Neural crest cell (in vitro differentiated cells): ENCODE results near the gene SLC49A3. TPM values are rescaled to one million over a fixed set of nuclear protein-coding genes. Genes with fewer than 3 reads are reported as not detected.
"Not testable (repeated sequence)": the region's sequence is repeated elsewhere in the genome, so short reads cannot be mapped to it uniquely, and the experiment has no call there.

Source experiments
- DNase-seq: peaks from one replicate; pipeline ENCODE4 v3.0.0; 2021; ENCODE audit warnings: low read depth, mixed read lengths, low spot score
- H3K27ac Mint-ChIP-seq: one replicate; pipeline ENCODE4 v1.8.0; 2021; ENCODE audit warnings: mild to moderate bottlenecking, mixed read lengths; ENCODE audit not compliant: unreplicated experiment
- H3K27me3 Mint-ChIP-seq: 2 replicates; pipeline ENCODE4 v1.8.0; 2021; ENCODE audit warnings: low read depth, mild to moderate bottlenecking, mixed read lengths
- H3K36me3 Mint-ChIP-seq: 2 replicates; pipeline ENCODE4 v1.8.0; 2021; ENCODE audit warnings: low read depth, mild to moderate bottlenecking, mixed read lengths
- H3K4me1 Mint-ChIP-seq: 2 replicates; pipeline ENCODE4 v1.8.0; 2021; ENCODE audit warnings: mixed read lengths
- H3K4me3 Mint-ChIP-seq: one replicate; pipeline ENCODE4 v1.8.0; 2021; ENCODE audit warnings: mild to moderate bottlenecking, mixed read lengths
- H3K9me3 Mint-ChIP-seq: 2 replicates; pipeline ENCODE4 v1.8.0; 2021; ENCODE audit warnings: mixed read lengths
- CTCF ChIP-seq: fragments of 200-600 bp; sonication (generic); conservative IDR thresholded peaks from 2 replicates; pipeline ENCODE4 v1.5.0; 2021; ENCODE audit warnings: antibody characterized with exemption, mild to moderate bottlenecking
- total RNA-seq: library from RNA; stranded (reverse); gene quantifications from 2 replicates; pipeline ENCODE4 v1.2.1, GENCODE V29; 2021

Gene SLC49A3
- total RNA-seq, 1 donor from 2014 or later, result 0.91 TPM

- no peaks in the 10 kb centered on the region for H3K4me1 Mint-ChIP-seq
- no peak for TF ChIP-seq CTCF
- no peak for DNase-seq
- peaks cover 21% of the 10 kb centered on the region for H3K36me3 Mint-ChIP-seq
- no peaks in the 10 kb centered on the region for H3K27me3 Mint-ChIP-seq
- no peak overlapping the region for H3K27ac Mint-ChIP-seq
- no peak overlapping the region for H3K4me3 Mint-ChIP-seq
- H3K9me3 Mint-ChIP-seq, result no peaks in the 10 kb centered on the region
Observed at GRCh38 chr4:732911-733630, 44.1 kb upstream of the SLC49A3 start.

DNA sequence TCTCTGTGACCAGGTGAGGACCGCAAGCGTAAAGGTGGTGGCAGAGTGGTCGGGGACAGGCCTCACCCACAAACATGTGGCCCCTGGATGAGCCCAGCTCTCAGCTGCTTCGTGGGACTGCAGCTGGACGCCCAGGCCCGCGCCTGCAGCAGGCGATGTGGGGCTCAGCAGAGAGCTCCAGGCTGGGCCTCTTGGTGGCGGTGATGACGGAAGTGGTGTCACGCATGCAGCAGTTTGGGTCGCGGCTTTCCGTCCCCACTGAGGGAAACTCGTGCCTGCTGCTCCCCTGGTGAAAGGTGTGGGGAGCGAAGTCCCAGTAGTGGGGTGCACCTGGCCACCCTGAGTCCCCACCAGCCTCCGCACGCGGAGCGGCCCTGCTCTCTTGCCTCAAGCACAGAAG lies 43.5 kb upstream of the SLC49A3 start:
- Mint-ChIP-seq H3K36me3 (peaks cover 18% of the 10 kb centered on the region), H3K27ac (no peak overlapping the region), H3K27me3 (no peaks in the 10 kb centered on the region), H3K9me3 (no peaks in the 10 kb centered on the region), H3K4me3 (no peak overlapping the region), H3K4me1 (no peaks in the 10 kb centered on the region)
- DNase-seq, result no peak
- TF ChIP-seq CTCF, result no peak

- not testable (repeated sequence) for H3K27me3 Mint-ChIP-seq, H3K9me3 Mint-ChIP-seq
Observed at GRCh38 chr4:731954-732353, 43.0 kb upstream of the SLC49A3 start.

GRCh38 chr4:730946-731904 lies 42.3 kb upstream of the SLC49A3 start:
- H3K4me1 Mint-ChIP-seq, H3K9me3 Mint-ChIP-seq, DNase-seq, H3K4me3 Mint-ChIP-seq, H3K27ac Mint-ChIP-seq, H3K27me3 Mint-ChIP-seq: not testable (repeated sequence)
- peaks cover 18% of the 10 kb centered on the region for H3K36me3 Mint-ChIP-seq

More at GRCh38 chr4:731954-732353, 43.0 kb upstream of the SLC49A3 start:
- H3K36me3 Mint-ChIP-seq, result peaks cover 18% of the 10 kb centered on the region
- not testable (repeated sequence) for H3K27ac Mint-ChIP-seq, H3K4me3 Mint-ChIP-seq, DNase-seq, H3K4me1 Mint-ChIP-seq

DNA sequence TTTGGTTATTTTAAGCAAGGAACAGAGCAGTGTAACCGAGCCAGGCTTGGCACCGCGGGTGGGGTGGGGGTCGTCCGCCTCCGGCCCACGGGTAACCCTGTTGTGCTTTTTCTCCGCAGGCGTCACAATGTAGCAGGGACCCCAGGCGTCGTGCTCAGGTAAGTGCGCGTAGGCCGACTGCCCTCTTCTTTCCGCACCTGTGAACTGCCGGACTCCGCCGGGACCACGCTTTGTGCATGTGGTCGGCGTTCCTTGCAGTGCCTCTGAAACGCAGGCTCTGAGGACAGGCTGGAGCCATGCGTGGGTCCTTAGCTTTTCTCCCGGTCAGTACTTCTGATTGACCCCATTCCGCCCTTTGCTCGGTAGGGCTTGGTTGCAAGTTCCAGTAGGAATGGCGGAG lies 41.6 kb upstream of the SLC49A3 start:
- Mint-ChIP-seq H3K36me3 (peaks cover 18% of the 10 kb centered on the region), H3K4me1 (peaks cover 6% of the 10 kb centered on the region), H3K27ac (no peak overlapping the region), H3K27me3 (no peaks in the 10 kb centered on the region), H3K9me3 (no peaks in the 10 kb centered on the region), H3K4me3 (no peak overlapping the region)
- TF ChIP-seq CTCF, result no peak
- DNase-seq, result no peak

- Mint-ChIP-seq H3K4me3 (no peak overlapping the region), H3K36me3 (peaks cover 17% of the 10 kb centered on the region), H3K27ac (no peak overlapping the region), H3K27me3 (no peaks in the 10 kb centered on the region), H3K9me3 (no peaks in the 10 kb centered on the region), H3K4me1 (peaks cover 6% of the 10 kb centered on the region)
- no peak for TF ChIP-seq CTCF
- no peak for DNase-seq
Observed at GRCh38 chr4:729336-730315, 40.7 kb upstream of the SLC49A3 start.
